ENCODE measurements around the gene WDR38. TPM values are rescaled to one million over a fixed set of nuclear protein-coding genes. Genes with fewer than 3 reads are reported as not detected.

The WDR38 gene
- total and polyA plus RNA-seq, 2 of the 13 experiments (the other 11 are each of a cell fraction or from before 2014, with no cell fraction given) = not detected

DNA sequence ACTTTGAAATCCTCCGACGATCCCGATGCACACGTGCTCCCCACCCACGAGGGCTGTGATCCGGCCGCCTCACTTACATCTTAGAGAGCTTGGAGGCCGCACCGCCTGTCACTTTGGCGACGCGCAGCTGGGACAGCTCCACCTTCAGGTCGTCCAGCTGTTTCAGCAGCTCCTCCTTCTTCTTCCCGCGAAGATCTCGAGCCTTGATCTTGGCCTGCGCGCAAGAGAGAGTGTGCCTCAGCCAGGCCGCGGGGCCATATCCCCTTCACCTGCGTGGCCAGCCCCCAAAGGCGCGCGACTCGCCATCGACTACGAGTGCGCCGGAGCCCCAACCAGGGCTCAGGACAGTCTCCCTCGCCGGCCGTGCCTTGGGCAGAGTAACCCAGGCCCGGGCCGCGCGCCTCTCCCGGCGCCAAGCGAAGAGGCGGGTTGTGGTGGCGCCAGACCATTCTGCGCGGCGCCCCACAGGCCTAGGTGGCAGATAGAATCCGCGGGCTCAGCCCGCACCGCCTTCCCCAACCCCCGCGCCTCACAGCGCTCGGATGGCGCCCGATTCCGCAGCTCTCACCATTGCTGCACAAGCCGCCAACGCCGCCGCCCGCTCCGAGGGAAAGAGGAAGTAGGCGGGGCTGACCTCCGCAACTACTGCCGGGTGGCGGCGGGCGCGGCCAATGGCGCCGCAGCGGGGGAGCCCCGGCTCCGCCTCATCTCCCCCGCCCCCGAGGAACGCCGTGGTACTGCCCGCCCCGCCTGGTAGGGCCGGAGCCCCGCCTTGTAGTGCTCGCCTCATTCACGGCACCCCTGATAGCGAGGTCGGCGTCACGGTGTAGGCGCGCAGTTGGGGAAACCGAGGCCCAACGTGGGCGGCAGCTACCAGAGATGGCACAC is 8.3 kb downstream of the WDR38 start, which contains the start of the genes ARPC5L and RPL35 (continued):
- TF ChIP-seq, protein P1, sequence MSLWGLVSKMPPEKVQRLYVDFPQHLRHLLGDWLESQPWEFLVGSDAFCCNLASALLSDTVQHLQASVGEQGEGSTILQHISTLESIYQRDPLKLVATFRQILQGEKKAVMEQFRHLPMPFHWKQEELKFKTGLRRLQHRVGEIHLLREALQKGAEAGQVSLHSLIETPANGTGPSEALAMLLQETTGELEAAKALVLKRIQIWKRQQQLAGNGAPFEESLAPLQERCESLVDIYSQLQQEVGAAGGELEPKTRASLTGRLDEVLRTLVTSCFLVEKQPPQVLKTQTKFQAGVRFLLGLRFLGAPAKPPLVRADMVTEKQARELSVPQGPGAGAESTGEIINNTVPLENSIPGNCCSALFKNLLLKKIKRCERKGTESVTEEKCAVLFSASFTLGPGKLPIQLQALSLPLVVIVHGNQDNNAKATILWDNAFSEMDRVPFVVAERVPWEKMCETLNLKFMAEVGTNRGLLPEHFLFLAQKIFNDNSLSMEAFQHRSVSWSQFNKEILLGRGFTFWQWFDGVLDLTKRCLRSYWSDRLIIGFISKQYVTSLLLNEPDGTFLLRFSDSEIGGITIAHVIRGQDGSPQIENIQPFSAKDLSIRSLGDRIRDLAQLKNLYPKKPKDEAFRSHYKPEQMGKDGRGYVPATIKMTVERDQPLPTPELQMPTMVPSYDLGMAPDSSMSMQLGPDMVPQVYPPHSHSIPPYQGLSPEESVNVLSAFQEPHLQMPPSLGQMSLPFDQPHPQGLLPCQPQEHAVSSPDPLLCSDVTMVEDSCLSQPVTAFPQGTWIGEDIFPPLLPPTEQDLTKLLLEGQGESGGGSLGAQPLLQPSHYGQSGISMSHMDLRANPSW (CRISPR knock-in tag; IDR thresholded peaks at IDR 0.05; ENCODE audit: borderline replicate concordance) = no peak; the same call in 1 of the 2 replicates
- TF ChIP-seq FOXA3 (CRISPR knock-in tag; IDR thresholded peaks at IDR 0.05) (0 out of 2 replicates have a peak, but pooled peaks have one; percentile 30), ZBTB7A (CRISPR knock-in tag; IDR thresholded peaks at IDR 0.05) (peak; percentile 71; the same call in 1 of the 2 replicates), XBP1 (CRISPR knock-in tag; IDR thresholded peaks at IDR 0.05) (no peak), SOX6 (IDR thresholded peaks at IDR 0.05) (no peak), SOX6 (CRISPR knock-in tag; IDR thresholded peaks at IDR 0.05) (peak; percentile 66), NR2F1 (CRISPR knock-in tag; IDR thresholded peaks at IDR 0.05) (no peak), KLF13 (CRISPR knock-in tag; IDR thresholded peaks at IDR 0.05) (no peak), ZNF772 (CRISPR knock-in tag; IDR thresholded peaks at IDR 0.05) (no peak), FOXA1 (IDR thresholded peaks at IDR 0.05) (no peak), FOXA1 (CRISPR knock-in tag; IDR thresholded peaks at IDR 0.05) (0 out of 2 replicates have a peak, but pooled peaks have one; percentile 1), BRD4 (CRISPR knock-in tag; IDR thresholded peaks at IDR 0.05) (peak; percentile 90)
- TF ChIP-seq, protein P2, sequence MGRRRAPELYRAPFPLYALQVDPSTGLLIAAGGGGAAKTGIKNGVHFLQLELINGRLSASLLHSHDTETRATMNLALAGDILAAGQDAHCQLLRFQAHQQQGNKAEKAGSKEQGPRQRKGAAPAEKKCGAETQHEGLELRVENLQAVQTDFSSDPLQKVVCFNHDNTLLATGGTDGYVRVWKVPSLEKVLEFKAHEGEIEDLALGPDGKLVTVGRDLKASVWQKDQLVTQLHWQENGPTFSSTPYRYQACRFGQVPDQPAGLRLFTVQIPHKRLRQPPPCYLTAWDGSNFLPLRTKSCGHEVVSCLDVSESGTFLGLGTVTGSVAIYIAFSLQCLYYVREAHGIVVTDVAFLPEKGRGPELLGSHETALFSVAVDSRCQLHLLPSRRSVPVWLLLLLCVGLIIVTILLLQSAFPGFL (CRISPR knock-in tag; IDR thresholded peaks at IDR 0.05) = no peak
- TF ChIP-seq, protein P3, sequence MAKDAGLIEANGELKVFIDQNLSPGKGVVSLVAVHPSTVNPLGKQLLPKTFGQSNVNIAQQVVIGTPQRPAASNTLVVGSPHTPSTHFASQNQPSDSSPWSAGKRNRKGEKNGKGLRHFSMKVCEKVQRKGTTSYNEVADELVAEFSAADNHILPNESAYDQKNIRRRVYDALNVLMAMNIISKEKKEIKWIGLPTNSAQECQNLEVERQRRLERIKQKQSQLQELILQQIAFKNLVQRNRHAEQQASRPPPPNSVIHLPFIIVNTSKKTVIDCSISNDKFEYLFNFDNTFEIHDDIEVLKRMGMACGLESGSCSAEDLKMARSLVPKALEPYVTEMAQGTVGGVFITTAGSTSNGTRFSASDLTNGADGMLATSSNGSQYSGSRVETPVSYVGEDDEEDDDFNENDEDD (CRISPR knock-in tag; IDR thresholded peaks at IDR 0.05; ENCODE audit: borderline replicate concordance) = no peak; the same call in 1 of the 2 replicates
- TF ChIP-seq, protein P4, sequence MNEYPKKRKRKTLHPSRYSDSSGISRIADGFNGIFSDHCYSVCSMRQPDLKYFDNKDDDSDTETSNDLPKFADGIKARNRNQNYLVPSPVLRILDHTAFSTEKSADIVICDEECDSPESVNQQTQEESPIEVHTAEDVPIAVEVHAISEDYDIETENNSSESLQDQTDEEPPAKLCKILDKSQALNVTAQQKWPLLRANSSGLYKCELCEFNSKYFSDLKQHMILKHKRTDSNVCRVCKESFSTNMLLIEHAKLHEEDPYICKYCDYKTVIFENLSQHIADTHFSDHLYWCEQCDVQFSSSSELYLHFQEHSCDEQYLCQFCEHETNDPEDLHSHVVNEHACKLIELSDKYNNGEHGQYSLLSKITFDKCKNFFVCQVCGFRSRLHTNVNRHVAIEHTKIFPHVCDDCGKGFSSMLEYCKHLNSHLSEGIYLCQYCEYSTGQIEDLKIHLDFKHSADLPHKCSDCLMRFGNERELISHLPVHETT (CRISPR knock-in tag; conservative IDR thresholded peaks at IDR 0.05) = 0 out of 2 replicates have a peak, but pooled peaks have one; percentile 28
- TF ChIP-seq, protein P5, sequence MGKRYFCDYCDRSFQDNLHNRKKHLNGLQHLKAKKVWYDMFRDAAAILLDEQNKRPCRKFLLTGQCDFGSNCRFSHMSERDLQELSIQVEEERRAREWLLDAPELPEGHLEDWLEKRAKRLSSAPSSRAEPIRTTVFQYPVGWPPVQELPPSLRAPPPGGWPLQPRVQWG (CRISPR knock-in tag; IDR thresholded peaks at IDR 0.05; ENCODE audit: borderline replicate concordance, low read depth) = peak; percentile 78; the same call in 1 of the 2 replicates
- TF ChIP-seq, protein P6, sequence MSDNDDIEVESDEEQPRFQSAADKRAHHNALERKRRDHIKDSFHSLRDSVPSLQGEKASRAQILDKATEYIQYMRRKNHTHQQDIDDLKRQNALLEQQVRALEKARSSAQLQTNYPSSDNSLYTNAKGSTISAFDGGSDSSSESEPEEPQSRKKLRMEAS (IDR thresholded peaks at IDR 0.05) = peak; percentile 82
- TF ChIP-seq, protein P7, sequence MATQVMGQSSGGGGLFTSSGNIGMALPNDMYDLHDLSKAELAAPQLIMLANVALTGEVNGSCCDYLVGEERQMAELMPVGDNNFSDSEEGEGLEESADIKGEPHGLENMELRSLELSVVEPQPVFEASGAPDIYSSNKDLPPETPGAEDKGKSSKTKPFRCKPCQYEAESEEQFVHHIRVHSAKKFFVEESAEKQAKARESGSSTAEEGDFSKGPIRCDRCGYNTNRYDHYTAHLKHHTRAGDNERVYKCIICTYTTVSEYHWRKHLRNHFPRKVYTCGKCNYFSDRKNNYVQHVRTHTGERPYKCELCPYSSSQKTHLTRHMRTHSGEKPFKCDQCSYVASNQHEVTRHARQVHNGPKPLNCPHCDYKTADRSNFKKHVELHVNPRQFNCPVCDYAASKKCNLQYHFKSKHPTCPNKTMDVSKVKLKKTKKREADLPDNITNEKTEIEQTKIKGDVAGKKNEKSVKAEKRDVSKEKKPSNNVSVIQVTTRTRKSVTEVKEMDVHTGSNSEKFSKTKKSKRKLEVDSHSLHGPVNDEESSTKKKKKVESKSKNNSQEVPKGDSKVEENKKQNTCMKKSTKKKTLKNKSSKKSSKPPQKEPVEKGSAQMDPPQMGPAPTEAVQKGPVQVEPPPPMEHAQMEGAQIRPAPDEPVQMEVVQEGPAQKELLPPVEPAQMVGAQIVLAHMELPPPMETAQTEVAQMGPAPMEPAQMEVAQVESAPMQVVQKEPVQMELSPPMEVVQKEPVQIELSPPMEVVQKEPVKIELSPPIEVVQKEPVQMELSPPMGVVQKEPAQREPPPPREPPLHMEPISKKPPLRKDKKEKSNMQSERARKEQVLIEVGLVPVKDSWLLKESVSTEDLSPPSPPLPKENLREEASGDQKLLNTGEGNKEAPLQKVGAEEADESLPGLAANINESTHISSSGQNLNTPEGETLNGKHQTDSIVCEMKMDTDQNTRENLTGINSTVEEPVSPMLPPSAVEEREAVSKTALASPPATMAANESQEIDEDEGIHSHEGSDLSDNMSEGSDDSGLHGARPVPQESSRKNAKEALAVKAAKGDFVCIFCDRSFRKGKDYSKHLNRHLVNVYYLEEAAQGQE (IDR thresholded peaks at IDR 0.05; ENCODE audit: borderline replicate concordance in 1 of 2, low read depth in 1 of 2, low read length in 2 of 2) = peak in 1 of 2 experiments; percentile 75; a peak in 1 of 4 replicates
